Measurements from ENCODE around the gene UBE4A.

DNA sequence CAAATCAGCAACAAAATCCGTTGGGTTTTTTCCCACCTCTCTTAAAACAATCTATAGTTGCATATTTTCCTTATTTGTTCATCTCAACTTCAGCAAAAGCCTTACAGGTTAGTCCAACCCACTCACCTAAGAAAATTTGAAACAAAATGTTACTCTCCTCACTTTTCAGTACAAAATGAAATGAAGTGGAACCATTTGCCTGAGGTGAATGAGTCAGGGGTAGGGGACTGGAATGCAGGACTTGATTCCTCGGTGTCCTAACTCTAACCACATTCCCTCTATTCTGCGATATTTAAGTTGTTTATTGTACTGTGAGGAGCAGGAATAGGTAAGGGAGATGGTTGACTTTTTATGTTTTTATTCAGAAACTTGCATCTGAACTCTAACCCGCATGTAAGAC lies 58.4 kb downstream of the UBE4A start:
- TF ChIP-seq, protein P1, sequence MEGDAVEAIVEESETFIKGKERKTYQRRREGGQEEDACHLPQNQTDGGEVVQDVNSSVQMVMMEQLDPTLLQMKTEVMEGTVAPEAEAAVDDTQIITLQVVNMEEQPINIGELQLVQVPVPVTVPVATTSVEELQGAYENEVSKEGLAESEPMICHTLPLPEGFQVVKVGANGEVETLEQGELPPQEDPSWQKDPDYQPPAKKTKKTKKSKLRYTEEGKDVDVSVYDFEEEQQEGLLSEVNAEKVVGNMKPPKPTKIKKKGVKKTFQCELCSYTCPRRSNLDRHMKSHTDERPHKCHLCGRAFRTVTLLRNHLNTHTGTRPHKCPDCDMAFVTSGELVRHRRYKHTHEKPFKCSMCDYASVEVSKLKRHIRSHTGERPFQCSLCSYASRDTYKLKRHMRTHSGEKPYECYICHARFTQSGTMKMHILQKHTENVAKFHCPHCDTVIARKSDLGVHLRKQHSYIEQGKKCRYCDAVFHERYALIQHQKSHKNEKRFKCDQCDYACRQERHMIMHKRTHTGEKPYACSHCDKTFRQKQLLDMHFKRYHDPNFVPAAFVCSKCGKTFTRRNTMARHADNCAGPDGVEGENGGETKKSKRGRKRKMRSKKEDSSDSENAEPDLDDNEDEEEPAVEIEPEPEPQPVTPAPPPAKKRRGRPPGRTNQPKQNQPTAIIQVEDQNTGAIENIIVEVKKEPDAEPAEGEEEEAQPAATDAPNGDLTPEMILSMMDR (IDR thresholded peaks at IDR 0.05; ENCODE audit: low read depth, low read length), result no peak
- TF ChIP-seq POLR2A (IDR thresholded peaks at IDR 0.05; ENCODE audit: extremely low read depth, insufficient read length), result no peak

Measured in NB4 (cell line).